HPDE6-E6E7 (cell line): ENCODE data around the gene FBXL13.
A peak's percentile ranks its signal among the peaks of the same experiment; 100 is the strongest.

Experiments
- DNase-seq: peaks from one replicate; pipeline ENCODE4 v3.0.0; 2011; ENCODE audit warnings: missing footprints; ENCODE audit errors: extremely low spot score

FBXL13 gene

GRCh38 chr7:102896585-102896984 lies 178.0 kb downstream of the FBXL13 start:
- no peak for DNase-seq

- no peak for DNase-seq
Measured at GRCh38 chr7:102895602-102896001, 179.0 kb downstream of the FBXL13 start.

GRCh38 chr7:102892631-102893278 lies 181.8 kb downstream of the FBXL13 start:
- no peak for DNase-seq

- peak; percentile 54 for DNase-seq
Measured at GRCh38 chr7:102891693-102892261, 182.8 kb downstream of the FBXL13 start.

GRCh38 chr7:102890971-102891692 lies 183.5 kb downstream of the FBXL13 start:
- DNase-seq: no peak

GRCh38 chr7:102890292-102890970 lies 184.2 kb downstream of the FBXL13 start:
- no peak for DNase-seq

GRCh38 chr7:102889851-102890250 lies 184.7 kb downstream of the FBXL13 start:
- DNase-seq: no peak

- DNase-seq: no peak
Measured at GRCh38 chr7:102888561-102889233, 185.9 kb downstream of the FBXL13 start.

GRCh38 chr7:102883098-102883860 lies 191.3 kb downstream of the FBXL13 start:
- DNase-seq: peak; percentile 34

- DNase-seq: peak; percentile 95
Measured at GRCh38 chr7:102875700-102876295, 198.8 kb downstream of the FBXL13 start.

GRCh38 chr7:102874966-102875365 lies 199.6 kb downstream of the FBXL13 start:
- DNase-seq: no peak

GRCh38 chr7:102874166-102874829 lies 200.3 kb downstream of the FBXL13 start:
- DNase-seq: peak; percentile 71

GRCh38 chr7:102873470-102874165 lies 201.0 kb downstream of the FBXL13 start:
- no peak for DNase-seq

- no peak for DNase-seq
Measured at GRCh38 chr7:102872460-102872859, 202.1 kb downstream of the FBXL13 start.

- no peak for DNase-seq
Measured at GRCh38 chr7:102869195-102869594, 205.4 kb downstream of the FBXL13 start.

GRCh38 chr7:102866535-102867215 lies 207.9 kb downstream of the FBXL13 start:
- no peak for DNase-seq

- DNase-seq: no peak
Measured at GRCh38 chr7:102864958-102865357, 209.6 kb downstream of the FBXL13 start.

- DNase-seq: no peak
Measured at GRCh38 chr7:102860351-102860811, 214.2 kb downstream of the FBXL13 start.

- no peak for DNase-seq
Measured at GRCh38 chr7:102859799-102860125, 214.8 kb downstream of the FBXL13 start.
